K562 (cell line): Measurements from ENCODE around the gene CPLX4. TPM values are rescaled to one million over a fixed set of nuclear protein-coding genes. Genes with fewer than 3 reads are reported as not detected.

ENCODE experiments used
- ATAC-seq: fragments of 200-7000 bp; cut with Tn5 transposase; 3 replicates; pipeline ENCODE4 v1.9.1; 2020; ENCODE audit warnings: moderate library complexity
- BruUV-seq: library from RNA; stranded (reverse); fragments of 400-500 nt; replicated peaks from 2 replicates; lab custom pipeline; 2021; lab: Mats Ljungman, UMichigan
- CTCF ChIA-PET: fragments of 300-600 bp; formaldehyde crosslinking; extraction: SDS; loops from one replicate; lab custom pipeline; 2021; ENCODE audit warnings: low intra/inter-chr PET ratio; lab: Yijun Ruan, JAX
- POLR2A ChIA-PET: fragments of 300-600, 350-650 bp; sonication (Branson Sonifier 250); formaldehyde crosslinking; extraction: SDS; loops from one replicate; lab custom pipeline; 2021; ENCODE audit warnings: antibody characterized with exemption, inconsistent platforms; lab: Yijun Ruan, JAX
- DNase-seq, 4 experiments: peaks; one replicate each; pipeline versions ENCODE4 v3.0.0 to v3.0.0-alpha.2; 2011 to 2018; ENCODE audit warnings: low spot score in 3 of 4, mixed read lengths in 3 of 4; ENCODE audit errors: extremely low read depth in 1 of 4
- FAIRE-seq: peaks from 2 replicates; lab custom pipeline; 2011; peaks lifted over from hg19 to GRCh38; lab: Jason Lieb, UNC
- H2AFZ ChIP-seq: 2 replicates; pipeline ENCODE4 v1.6.0; 2011; ENCODE audit warnings: low read depth, low read length, control low read depth, inconsistent platforms
- H3K27ac ChIP-seq: fragments of 200-600 bp; 3 replicates; pipeline ENCODE4 v1.8.0; 2011; ENCODE audit warnings: low read depth, mild to moderate bottlenecking, control low read depth, inconsistent platforms, low read length, moderate library complexity, mixed read lengths; ENCODE audit errors: extremely low read depth
- H3K27me3 ChIP-seq, 2 experiments: fragments of 300-600 bp in 1 of 2; 2 replicates in 1 of 2; 3 replicates in 1 of 2; pipeline versions ENCODE4 v1.6.0 to v1.8.0; 2011; ENCODE audit warnings: inconsistent platforms in 2 of 2, low read length in 2 of 2, mild to moderate bottlenecking in 1 of 2, mixed read lengths in 1 of 2, moderate library complexity in 1 of 2; ENCODE audit not compliant: control insufficient read depth in 2 of 2, insufficient read depth in 2 of 2
- H3K36me3 ChIP-seq: fragments of 300-600 bp; 3 replicates; pipeline ENCODE4 v1.8.0; 2011; ENCODE audit warnings: mild to moderate bottlenecking, low read length, inconsistent platforms; ENCODE audit not compliant: control insufficient read depth, insufficient read depth
- H3K4me1 ChIP-seq, 2 experiments: fragments of 200-600 bp in 1 of 2; replicated peaks in 1 of 2; 2 replicates in 1 of 2; 3 replicates in 1 of 2; pipeline versions ENCODE4 v1.5.1 to v1.8.0; 2011; ENCODE audit warnings: inconsistent platforms in 2 of 2, low read length in 2 of 2, mild to moderate bottlenecking in 1 of 2, mixed read lengths in 1 of 2, moderate library complexity in 1 of 2; ENCODE audit not compliant: control insufficient read depth in 2 of 2, insufficient read depth in 2 of 2
- H3K4me2 ChIP-seq: 2 replicates; pipeline ENCODE4 v1.6.1; 2011; ENCODE audit warnings: low read length, control low read depth, inconsistent platforms, mixed read lengths; ENCODE audit not compliant: insufficient read depth
- H3K4me3 ChIP-seq: fragments of 200-600 bp; sonication (generic), shearing (Covaris generic); 2 replicates; pipeline ENCODE4 v1.5.1; 2016; ENCODE audit warnings: control low read depth, inconsistent platforms
- H3K79me2 ChIP-seq: fragments of 200-600 bp; 3 replicates; pipeline ENCODE4 v1.8.0; 2011; ENCODE audit warnings: low read length, inconsistent platforms; ENCODE audit not compliant: control insufficient read depth, insufficient read depth
- H3K9ac ChIP-seq, 2 experiments: 2 replicates each; pipeline versions ENCODE4 v1.6.0 to v1.6.1; 2011; ENCODE audit warnings: low read depth in 2 of 2, low read length in 2 of 2, control low read depth in 1 of 2, inconsistent platforms in 1 of 2, mild to moderate bottlenecking in 1 of 2, mixed read lengths in 1 of 2; ENCODE audit not compliant: insufficient read depth in 1 of 2
- H3K9me1 ChIP-seq: one replicate; pipeline ENCODE4 v1.6.0; 2011; ENCODE audit warnings: inconsistent platforms, mild to moderate bottlenecking, low read length, moderate library complexity; ENCODE audit not compliant: control insufficient read depth, insufficient read depth
- H3K9me3 ChIP-seq: replicated peaks from 2 replicates; pipeline ENCODE4 v1.5.1; 2011; ENCODE audit warnings: low read depth, low read length, inconsistent platforms; ENCODE audit not compliant: control insufficient read depth, insufficient read depth
- H4K20me1 ChIP-seq: replicated peaks from 2 replicates; pipeline ENCODE4 v1.6.1; 2011; ENCODE audit warnings: low read length, inconsistent platforms, mixed read lengths; ENCODE audit not compliant: control insufficient read depth, insufficient read depth
- ARID1B ChIP-seq: fragments of 450-650 bp; IDR thresholded peaks from 2 replicates; pipeline ENCODE4 v1.6.1; 2016; ENCODE audit warnings: antibody characterized with exemption, mild to moderate bottlenecking, inconsistent platforms
- BACH1 ChIP-seq: fragments of 200-800 bp; sonication (Bioruptor generic); IDR thresholded peaks from 2 replicates; pipeline ENCODE4 v1.6.1; 2016; ENCODE audit warnings: missing genetic modification characterization, missing compliant biosample characterization
- C11orf30 ChIP-seq: fragments of 450-650 bp; IDR thresholded peaks from 2 replicates; pipeline ENCODE4 v1.6.1; 2016; ENCODE audit warnings: low read depth, mild to moderate bottlenecking
- CREM ChIP-seq: IDR thresholded peaks from 2 replicates; pipeline ENCODE4 v1.6.1; 2014; ENCODE audit warnings: antibody characterized with exemption, low read depth
- DPF2 ChIP-seq: fragments of 450-650 bp; IDR thresholded peaks from 2 replicates; pipeline ENCODE4 v1.6.1; 2016
- FOSL1 ChIP-seq: fragments of 200-800 bp; sonication (Bioruptor generic); conservative IDR thresholded peaks from 2 replicates; pipeline ENCODE4 v1.6.1; 2016; ENCODE audit warnings: missing genetic modification characterization, missing compliant biosample characterization
- JUND ChIP-seq, 2 experiments: IDR thresholded peaks; 2 replicates in 1 of 2; 3 replicates in 1 of 2; pipeline ENCODE4 v1.6.1; 2011; ENCODE audit warnings: borderline replicate concordance in 2 of 2, low read depth in 2 of 2, low read length in 2 of 2, improper control_type of control experiment in 1 of 2, missing biosample characterization in 1 of 2, missing genetic modification characterization in 1 of 2, missing genetic modification reagents in 1 of 2
- MAFF ChIP-seq: IDR thresholded peaks from 2 replicates; pipeline ENCODE4 v1.6.1; 2012; ENCODE audit warnings: low read length, improper control_type of control experiment
- MECOM ChIP-seq: fragments of 250-450 bp; sonication (Bioruptor Pico); IDR thresholded peaks from 2 replicates; pipeline ENCODE4 v1.8.0; 2022; ENCODE audit warnings: inconsistent platforms
- MEIS2 ChIP-seq: fragments of 450-650 bp; IDR thresholded peaks from 2 replicates; pipeline ENCODE4 v1.6.1; 2014; ENCODE audit warnings: mild to moderate bottlenecking; ENCODE audit not compliant: partially characterized antibody
- NFE2 ChIP-seq: IDR thresholded peaks from 2 replicates; pipeline ENCODE4 v1.6.1; 2014; ENCODE audit warnings: antibody characterized with exemption, low read depth
- POLR2A ChIP-seq: fragments of 450-650 bp; conservative IDR thresholded peaks from 2 replicates; pipeline ENCODE4 v1.6.1; 2016
- SMARCA4 ChIP-seq: fragments of 450-650 bp; IDR thresholded peaks from 2 replicates; pipeline ENCODE4 v1.6.1; 2016
- ZC3H11A ChIP-seq: IDR thresholded peaks from 2 replicates; pipeline ENCODE4 v1.6.1; 2012; ENCODE audit warnings: low read depth, low read length, improper control_type of control experiment
- ZNF316 ChIP-seq: fragments of 450-650 bp; IDR thresholded peaks from 2 replicates; pipeline ENCODE4 v1.6.1; 2016
- WGBS: fragments of 100-300 bp; shearing (Covaris generic); methylation state at CpG from one replicate; pipeline ENCODE4 v1.1.6; 2016; ENCODE audit warnings: low coverage, mixed read lengths; ENCODE audit not compliant: insufficient coverage; ENCODE audit errors: missing lambda C conversion rate; 5-methylcytosine and 5-hydroxymethylcytosine counted together
- in situ Hi-C: fragments of 300-500 bp; cut with MboI; formaldehyde crosslinking; loops from 4 replicates; pipeline ENCODE4 v1.15.0; 2018; ENCODE audit warnings: inconsistent platforms, mixed read lengths
- intact Hi-C: fragments of 100-400 bp; cut with micrococcal nuclease; formaldehyde crosslinking; loops from 2 replicates; pipeline ENCODE4 v1.14.2; 2022
- polyA plus RNA-seq, 8 experiments: library from polyadenylated mRNA; depleted of rRNA in 4 of 8; stranded (reverse) in 5 of 8; unstranded in 3 of 8; fragments of >200 nt; fragmentation: Nextera tagmentation in 2 of 8; fragmentation: Illumina TruSeq in 1 of 8; extraction: Ambion mirVana in 2 of 8; extraction: Trizol in 1 of 8; gene quantifications; 2 replicates each; pipeline versions ENCODE4 v1.2.1 to v1.2.3, GENCODE V29; 2011 to 2014; ENCODE audit warnings: inconsistent platforms in 1 of 8, missing spikeins in 1 of 8
- total RNA-seq, 7 experiments: library from RNA; depleted of rRNA in 6 of 7; stranded (reverse); fragments of >200 nt in 6 of 7; fragmentation: Illumina TruSeq in 2 of 7; extraction: Trizol in 2 of 7; gene quantifications; 2 replicates each; pipeline versions ENCODE4 v1.2.1 to v1.2.3, GENCODE V29; 2011 to 2021; ENCODE audit warnings: low replicate concordance in 1 of 7
- TF ChIP-seq, protein P1 (sequence below), 2 experiments: fragments of 450-650 bp in 1 of 2; sonication (generic) in 1 of 2; formaldehyde crosslinking in 1 of 2; IDR thresholded peaks in 1 of 2; conservative IDR thresholded peaks in 1 of 2; 2 replicates each; pipeline versions ENCODE4 v1.6.1 to v1.8.1; 2016 to 2023; ENCODE audit warnings: mild to moderate bottlenecking in 2 of 2, moderate library complexity in 2 of 2, inconsistent platforms in 1 of 2, missing genetic modification reagents in 1 of 2
- TF ChIP-seq, protein P2 (sequence below), 2 experiments: fragments of 450-650 bp; IDR thresholded peaks; 2 replicates each; pipeline ENCODE4 v1.6.1; 2018; ENCODE audit warnings: mild to moderate bottlenecking in 2 of 2, low read depth in 1 of 2; ENCODE audit not compliant: partially characterized antibody in 2 of 2
- TF ChIP-seq, protein P3 (sequence below): fragments of 450-650 bp; formaldehyde crosslinking; IDR thresholded peaks from 2 replicates; pipeline ENCODE4 v1.4.0; 2022; ENCODE audit warnings: mild to moderate bottlenecking, moderate library complexity

Gene CPLX4
- total and polyA plus RNA-seq, 9 of the 15 experiments (the other 6 are each of a cell fraction or from before 2014, with no cell fraction given) = not detected

DNA sequence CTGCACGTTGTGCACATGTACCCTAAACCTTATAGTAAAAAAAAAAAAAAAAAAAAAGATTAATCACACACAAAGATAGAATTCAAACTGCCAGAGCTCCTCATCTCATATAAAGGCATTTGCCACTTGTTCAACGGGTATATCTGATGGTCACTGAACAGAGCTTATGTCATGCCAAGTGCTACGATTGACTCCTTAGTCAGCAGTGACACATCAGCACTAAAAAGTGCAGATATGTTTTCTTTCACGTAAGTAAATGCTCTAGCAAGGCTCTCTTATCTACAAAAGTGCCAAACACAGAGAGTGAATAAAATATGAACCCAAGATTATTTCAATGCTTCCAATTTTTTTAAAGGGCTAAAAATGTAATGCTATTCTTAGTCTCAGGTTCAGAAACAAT lies 39.5 kb upstream of the CPLX4 start:
- Histone ChIP-seq H3K9ac (peak overlapping the region; percentile 98 to 99; a peak in 3 of 4 replicates), H3K4me3 (peak overlapping the region; percentile 69), H2AFZ (no peak overlapping the region), H3K9me3 (no peaks in the 10 kb centered on the region), H3K36me3 (peaks cover 46% of the 10 kb centered on the region), H3K27ac (peak overlapping the region; percentile 98), H3K4me1 (peaks cover 0 to 7% of the 10 kb centered on the region in 2 experiments; a peak in 3 of 5 replicates), H3K4me2 (peak overlapping the region; percentile 89), H3K9me1 (no peaks in the 10 kb centered on the region), H3K79me2 (peaks cover 57% of the 10 kb centered on the region), H3K27me3 (no peaks in the 10 kb centered on the region), H4K20me1 (peaks cover 7% of the 10 kb centered on the region; the same call in 1 of the 2 replicates)
- CTCF ChIA-PET = no interaction called here
- TSS peak; percentile 45 for BruUV-seq
- 0% methylated on average over 4 of the region's 4 CpGs for WGBS
- POLR2A ChIA-PET = no interaction called here
- intact Hi-C loops = no loop called here
- in situ Hi-C loops = no loop called here
- FAIRE-seq (peak; percentile 65), DNase-seq (peak in 2 of 4 experiments; percentile 28 to 61), ATAC-seq (peak; percentile 35)
- peak; percentile 64 for TF ChIP-seq ZNF316
- TF ChIP-seq MEIS2 = peak; percentile 46
- peak; percentile 67 for TF ChIP-seq FOSL1 (tag)
- no peak for TF ChIP-seq POLR2A
- TF ChIP-seq C11orf30 = peak; percentile 60; the same call in 1 of the 2 replicates
- TF ChIP-seq, protein P1, sequence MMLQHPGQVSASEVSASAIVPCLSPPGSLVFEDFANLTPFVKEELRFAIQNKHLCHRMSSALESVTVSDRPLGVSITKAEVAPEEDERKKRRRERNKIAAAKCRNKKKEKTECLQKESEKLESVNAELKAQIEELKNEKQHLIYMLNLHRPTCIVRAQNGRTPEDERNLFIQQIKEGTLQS (IDR thresholded peaks at IDR 0.05) = peak; percentile 61
- TF ChIP-seq, protein P1 (CRISPR knock-in tag; conservative IDR thresholded peaks at IDR 0.05) = no peak
- peak; percentile 54; the same call in 1 of the 2 replicates for TF ChIP-seq CREM
- TF ChIP-seq ZC3H11A = no peak
- TF ChIP-seq BACH1 = peak; percentile 69; the same call in 1 of the 2 replicates
- TF ChIP-seq NFE2 = peak; percentile 45; the same call in 1 of the 2 replicates
- TF ChIP-seq DPF2 = peak; percentile 58
- peak; percentile 55; the same call in 1 of the 2 replicates for TF ChIP-seq JUND (IDR thresholded peaks at IDR 0.05; ENCODE audit: borderline replicate concordance, low read depth, low read length)
- TF ChIP-seq JUND (tag; IDR thresholded peaks at IDR 0.05; ENCODE audit: borderline replicate concordance, low read depth, low read length) = peak; percentile 29; the same call in 1 of the 3 replicates
- TF ChIP-seq SMARCA4 = peak; percentile 42
- TF ChIP-seq, protein P2, sequence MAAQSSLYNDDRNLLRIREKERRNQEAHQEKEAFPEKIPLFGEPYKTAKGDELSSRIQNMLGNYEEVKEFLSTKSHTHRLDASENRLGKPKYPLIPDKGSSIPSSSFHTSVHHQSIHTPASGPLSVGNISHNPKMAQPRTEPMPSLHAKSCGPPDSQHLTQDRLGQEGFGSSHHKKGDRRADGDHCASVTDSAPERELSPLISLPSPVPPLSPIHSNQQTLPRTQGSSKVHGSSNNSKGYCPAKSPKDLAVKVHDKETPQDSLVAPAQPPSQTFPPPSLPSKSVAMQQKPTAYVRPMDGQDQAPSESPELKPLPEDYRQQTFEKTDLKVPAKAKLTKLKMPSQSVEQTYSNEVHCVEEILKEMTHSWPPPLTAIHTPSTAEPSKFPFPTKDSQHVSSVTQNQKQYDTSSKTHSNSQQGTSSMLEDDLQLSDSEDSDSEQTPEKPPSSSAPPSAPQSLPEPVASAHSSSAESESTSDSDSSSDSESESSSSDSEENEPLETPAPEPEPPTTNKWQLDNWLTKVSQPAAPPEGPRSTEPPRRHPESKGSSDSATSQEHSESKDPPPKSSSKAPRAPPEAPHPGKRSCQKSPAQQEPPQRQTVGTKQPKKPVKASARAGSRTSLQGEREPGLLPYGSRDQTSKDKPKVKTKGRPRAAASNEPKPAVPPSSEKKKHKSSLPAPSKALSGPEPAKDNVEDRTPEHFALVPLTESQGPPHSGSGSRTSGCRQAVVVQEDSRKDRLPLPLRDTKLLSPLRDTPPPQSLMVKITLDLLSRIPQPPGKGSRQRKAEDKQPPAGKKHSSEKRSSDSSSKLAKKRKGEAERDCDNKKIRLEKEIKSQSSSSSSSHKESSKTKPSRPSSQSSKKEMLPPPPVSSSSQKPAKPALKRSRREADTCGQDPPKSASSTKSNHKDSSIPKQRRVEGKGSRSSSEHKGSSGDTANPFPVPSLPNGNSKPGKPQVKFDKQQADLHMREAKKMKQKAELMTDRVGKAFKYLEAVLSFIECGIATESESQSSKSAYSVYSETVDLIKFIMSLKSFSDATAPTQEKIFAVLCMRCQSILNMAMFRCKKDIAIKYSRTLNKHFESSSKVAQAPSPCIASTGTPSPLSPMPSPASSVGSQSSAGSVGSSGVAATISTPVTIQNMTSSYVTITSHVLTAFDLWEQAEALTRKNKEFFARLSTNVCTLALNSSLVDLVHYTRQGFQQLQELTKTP (IDR thresholded peaks at IDR 0.05; ENCODE audit: low read depth in 1 of 2, partially characterized antibody in 2 of 2) = no peak
- TF ChIP-seq, protein P3, sequence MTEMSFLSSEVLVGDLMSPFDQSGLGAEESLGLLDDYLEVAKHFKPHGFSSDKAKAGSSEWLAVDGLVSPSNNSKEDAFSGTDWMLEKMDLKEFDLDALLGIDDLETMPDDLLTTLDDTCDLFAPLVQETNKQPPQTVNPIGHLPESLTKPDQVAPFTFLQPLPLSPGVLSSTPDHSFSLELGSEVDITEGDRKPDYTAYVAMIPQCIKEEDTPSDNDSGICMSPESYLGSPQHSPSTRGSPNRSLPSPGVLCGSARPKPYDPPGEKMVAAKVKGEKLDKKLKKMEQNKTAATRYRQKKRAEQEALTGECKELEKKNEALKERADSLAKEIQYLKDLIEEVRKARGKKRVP (CRISPR knock-in tag) = no peak
- no peak for TF ChIP-seq MECOM (CRISPR knock-in tag)
- TF ChIP-seq MAFF = peak; percentile 29; the same call in 1 of the 2 replicates
- TF ChIP-seq ARID1B = 0 out of 2 replicates have a peak, but pooled peaks have one; percentile 33
